HG03095 (cell line): ENCODE measurements around the gene NPTX1.

ENCODE experiments used
- ATAC-seq: cut with Tn5 transposase; IDR thresholded peaks from one replicate; pipeline ENCODE4 v1.9.1; 2021; ENCODE audit warnings: moderate library complexity; ENCODE audit not compliant: unreplicated experiment

The NPTX1 gene

DNA sequence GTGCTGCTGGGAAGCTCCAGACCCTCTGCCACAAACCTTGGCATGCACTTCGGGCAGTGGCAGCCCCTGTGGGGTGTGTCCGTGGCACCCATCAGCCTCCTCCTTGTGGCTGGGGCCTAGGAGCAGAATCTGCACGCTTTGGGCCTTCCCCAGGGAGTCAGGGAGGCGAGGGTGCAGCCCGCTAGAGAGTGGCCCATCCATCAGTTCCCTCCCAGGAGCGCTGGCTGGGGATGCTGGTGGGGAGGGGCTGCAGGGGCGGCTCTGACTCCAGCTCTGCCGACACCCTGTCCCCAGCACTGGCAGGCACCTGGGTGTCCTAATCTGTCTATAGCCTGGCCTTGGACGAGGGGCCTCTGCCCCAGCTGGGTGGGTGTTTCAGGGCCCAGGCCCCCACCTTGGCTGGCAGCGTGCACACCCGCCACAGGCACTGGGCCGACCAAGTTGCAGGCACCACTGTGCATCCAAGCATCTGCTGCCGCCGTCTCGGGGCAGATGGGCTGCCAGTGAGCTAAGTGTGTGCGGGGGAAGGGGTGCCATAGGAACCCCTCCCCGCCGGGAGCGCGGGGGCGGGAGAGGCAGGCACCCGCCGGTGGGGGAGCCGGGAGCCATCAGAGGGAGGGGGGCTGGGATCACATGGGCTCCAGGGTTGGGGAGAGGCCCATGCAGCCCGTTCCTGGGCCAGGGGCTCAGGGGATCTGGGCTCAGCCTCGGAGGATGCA is 31.2 kb downstream of the NPTX1 start:
- ATAC-seq: no peak

DNA sequence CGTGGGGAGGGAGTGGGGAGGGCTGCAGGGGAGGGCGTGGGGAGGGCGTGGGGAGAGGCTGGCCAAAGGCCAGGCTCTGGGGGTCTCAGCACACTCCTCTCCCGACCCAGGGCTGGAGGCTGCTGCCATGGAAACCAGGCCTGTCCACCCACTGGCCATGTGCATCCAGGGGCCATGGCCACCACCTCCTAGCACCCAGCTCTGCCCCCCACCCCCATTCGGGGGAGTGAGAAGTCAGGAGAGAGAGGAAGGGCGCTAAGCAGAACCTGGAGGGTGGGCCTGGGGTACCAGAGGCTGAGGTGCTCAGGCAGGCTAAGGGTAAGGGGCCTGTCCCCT is 31.8 kb downstream of the NPTX1 start:
- no peak for ATAC-seq

DNA sequence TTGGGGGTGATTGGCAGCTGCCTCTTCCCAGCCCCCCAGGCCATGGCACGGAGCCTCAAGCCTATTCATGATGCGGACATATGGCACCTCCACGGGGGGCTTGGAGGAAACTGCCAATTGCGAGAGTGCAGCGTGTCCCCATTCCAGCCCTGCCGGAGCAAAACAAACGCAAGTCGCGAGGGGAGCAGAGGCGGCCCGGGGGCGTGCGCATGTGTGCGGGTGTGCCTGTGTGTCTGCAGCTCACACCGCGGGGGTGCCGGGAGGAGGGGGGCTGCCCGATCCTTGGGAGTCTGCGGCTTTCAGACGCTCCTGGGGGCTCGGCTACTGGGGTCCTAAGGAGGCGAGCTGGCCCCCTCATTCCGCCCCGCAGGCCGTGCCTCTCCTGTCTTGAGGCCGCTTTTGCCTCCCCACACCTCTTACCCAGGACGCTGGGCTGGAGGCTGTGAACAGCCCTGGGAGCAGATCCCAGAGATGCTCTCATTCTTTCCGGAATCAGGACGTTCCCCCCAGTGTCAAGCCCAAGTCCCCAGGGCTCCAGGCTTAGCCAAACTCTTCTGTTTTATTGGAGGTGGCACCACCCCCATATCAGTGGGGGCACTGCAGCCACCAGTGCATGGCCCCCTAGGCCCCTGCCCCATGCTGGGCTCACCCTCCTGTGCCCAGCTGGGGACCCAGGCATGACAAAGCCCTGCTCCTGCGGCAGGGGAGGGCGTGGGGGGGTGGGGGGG is 32.3 kb downstream of the NPTX1 start:
- no peak for ATAC-seq

DNA sequence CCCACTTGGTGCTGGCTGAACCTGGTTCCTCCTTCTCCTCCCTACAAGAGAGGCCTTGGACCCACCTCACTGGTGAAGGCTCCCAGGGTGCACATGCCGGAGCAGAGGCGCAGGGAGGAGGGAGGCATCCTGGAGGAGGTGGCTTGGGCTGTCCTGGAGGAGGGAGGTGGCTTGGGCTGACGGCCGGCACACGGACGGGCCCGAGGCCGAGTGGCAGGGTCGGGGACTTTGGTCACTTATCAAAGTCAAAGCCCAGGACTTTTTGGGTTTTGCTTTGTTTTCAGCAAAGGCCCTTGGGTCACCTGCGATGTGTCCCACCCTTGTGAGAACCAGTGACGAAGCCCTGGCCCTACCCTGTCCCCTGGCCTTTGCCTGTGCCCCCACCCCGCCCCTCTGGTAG is 32.9 kb downstream of the NPTX1 start:
- ATAC-seq: no peak

DNA sequence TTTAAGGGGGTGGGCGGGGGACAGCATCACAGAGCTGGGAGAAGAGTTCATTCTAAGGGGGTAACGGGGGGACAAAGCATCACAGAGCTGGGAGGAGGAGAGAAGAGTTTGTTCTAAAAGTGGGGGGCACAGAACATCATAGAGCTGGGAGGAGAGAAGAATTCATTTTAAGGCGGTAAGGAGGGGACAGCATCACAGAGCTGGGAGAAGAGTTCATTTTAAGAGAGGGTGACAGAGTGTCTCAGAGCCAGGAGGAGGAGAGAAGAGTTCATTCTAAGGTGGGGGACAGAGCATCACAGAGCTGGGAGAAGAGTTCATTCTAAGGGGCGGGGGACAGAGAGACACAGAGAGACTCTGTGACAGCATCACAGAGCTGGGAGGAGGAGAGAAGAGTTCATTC is 33.6 kb downstream of the NPTX1 start:
- ATAC-seq: no peak

DNA sequence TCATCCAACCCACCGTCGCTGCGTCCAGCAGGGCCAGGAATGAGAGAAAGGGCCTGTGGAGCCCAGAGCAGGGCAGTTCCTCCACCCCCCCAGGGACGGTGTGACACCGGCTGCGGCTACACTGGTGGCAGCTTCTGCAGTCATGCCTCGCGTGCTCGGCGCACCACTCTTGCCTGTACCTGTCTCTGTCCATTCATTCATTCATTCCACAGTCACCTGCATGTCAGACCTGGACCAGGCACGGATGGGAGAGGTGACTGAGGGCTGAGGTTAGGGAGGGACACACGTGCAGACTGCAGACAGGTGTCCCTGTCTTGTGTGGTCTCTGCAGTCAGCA is 34.1 kb downstream of the NPTX1 start:
- ATAC-seq: no peak

DNA sequence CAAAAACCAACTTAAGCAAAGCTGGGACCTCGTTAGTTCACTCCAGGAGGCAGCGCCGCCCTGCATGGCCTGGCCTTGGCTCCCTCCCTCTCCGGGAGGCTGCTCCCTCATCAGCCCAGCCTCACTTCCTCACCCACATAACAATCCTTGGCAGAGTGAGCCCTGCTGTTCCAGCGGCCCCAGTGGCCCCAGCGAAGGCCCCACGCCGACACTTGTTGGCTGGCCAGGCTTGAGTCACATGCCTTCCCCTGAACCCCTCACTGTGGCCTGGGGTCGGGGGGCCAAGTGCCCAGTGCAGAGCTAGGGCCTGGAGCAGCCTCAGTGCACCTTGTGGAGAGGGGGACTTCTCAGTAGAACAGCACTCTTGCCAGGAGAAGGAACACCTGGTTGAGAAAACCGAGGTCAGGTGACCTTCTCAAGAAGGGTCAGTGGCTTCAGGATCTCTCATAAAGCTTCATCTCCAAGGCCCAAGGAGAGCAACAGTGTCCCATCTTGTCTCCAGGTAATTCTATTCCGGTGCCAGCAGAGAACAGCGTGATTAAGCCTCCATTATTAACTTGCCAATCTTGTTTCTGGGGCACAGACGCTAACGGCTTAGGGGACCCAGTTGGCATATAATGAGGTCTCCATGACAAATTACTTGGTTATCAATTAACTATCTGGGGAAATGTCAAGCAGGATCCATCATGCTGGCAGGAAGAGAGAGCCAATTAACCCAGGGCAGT is 34.6 kb downstream of the NPTX1 start:
- no peak for ATAC-seq

DNA sequence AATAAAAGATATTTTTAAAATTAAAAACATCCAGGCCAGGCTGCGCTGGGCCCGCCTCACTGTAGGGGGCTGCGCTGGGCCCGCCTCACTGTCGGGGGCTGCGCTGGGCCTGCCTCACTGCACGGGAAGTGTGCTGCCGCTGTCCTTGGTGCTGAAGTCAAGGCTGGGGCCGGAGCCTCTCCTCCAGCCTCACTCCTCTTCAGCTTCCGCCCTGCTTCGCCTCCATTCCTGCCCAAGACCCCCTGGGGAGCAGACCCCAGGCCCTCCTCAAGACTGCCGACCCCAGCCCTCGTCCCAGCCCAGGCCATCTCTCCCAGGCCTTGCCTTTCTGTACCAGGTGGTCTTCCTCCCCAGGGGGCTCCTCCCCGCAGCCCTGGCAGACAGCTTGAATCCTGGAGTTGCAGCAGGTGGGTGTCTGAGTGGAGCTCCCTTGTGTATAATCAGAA is 35.3 kb downstream of the NPTX1 start:
- ATAC-seq: no peak

DNA sequence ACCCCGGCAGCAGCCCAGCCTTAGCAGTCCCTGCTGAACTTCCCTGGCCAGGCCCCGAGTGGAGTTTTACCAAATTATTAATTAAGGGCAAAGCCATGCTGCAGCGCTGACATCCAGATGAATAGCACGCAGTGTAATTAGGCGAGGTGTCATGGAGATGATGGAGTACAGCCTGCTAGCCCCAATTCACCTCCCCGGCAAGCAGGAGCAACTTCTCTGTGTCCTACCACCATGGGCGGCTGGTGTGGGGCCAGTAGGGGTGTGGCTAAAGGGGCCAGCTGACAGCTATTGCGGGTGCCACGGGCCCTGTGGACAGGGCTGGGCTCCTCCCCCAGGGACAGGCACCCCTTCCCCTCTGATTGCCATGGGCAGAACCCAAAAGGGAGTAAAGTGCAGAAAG is 36.9 kb downstream of the NPTX1 start:
- ATAC-seq: no peak

DNA sequence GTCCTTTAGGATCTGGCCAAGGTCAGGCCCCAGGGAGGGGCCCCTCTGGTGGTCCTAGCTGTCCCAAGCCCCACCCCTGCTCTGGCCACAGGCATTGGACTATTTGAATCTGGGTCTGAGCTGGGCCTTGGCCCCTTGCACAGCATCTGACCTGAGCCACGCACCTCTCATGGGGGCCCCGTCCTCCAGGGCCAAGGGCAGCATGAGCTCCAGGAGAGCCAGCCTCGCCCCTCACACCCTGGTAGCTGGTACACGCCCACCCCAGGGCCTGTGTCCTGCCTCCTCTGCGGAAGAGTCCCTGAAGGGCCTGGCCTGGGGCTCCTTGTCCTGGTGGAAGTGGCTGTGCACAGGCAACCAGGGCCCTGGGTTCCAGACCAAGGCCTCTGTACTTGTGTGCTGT is 37.6 kb downstream of the NPTX1 start:
- no peak for ATAC-seq

DNA sequence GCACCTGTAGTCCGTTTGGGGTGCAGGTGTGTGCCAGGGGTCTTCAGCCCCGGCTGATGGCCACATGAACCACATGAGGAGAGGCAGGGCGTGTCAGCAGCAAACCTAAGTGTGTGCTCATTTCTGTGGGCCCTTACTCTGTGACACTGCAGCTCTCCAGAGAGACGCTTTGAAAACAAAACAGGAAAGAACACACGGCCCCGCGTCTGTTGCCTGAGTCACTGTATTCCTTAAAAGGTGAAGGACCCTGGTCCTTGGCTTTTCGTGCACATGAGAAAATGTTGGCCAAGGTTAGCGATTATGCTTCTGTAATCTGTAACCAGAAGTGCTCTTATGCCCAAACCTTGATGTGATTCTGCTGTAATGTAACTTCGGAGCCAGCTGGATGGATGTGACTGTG is 38.9 kb downstream of the NPTX1 start:
- no peak for ATAC-seq

DNA sequence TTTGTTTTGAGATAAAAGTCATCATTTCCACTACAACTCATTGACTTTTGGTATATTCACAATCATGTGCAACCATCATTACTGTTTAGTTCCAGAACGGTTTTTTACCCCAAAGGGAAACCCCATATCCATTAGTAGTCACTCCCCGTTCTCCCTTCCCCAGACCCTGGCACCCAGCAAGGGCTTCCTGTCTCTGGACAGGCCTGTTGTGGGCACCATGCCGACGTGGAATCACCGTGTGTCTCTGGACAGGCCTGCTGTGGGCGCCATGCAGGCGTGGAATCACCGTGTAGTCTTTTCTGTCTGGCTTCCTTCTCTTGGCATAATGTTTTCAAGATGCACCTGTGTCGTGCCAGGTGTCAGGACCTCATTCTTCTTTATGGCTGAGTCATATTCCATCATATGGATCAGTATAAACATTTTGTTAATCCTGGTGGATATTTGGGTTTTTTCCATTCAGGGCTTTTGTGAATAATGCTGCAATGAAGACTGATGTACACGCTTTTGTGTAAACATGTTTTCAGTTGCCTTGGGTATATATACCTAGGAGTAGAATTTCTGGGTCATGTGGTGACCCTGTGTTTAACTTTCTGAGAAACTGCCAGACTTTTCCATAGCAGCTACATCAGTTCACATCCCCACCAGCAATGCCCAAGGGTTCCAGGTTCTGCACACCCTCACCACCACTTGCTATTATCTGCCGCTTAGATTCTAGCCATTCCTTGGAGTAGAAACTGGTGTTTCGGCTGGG is 42.3 kb downstream of the NPTX1 start:
- no peak for ATAC-seq

DNA sequence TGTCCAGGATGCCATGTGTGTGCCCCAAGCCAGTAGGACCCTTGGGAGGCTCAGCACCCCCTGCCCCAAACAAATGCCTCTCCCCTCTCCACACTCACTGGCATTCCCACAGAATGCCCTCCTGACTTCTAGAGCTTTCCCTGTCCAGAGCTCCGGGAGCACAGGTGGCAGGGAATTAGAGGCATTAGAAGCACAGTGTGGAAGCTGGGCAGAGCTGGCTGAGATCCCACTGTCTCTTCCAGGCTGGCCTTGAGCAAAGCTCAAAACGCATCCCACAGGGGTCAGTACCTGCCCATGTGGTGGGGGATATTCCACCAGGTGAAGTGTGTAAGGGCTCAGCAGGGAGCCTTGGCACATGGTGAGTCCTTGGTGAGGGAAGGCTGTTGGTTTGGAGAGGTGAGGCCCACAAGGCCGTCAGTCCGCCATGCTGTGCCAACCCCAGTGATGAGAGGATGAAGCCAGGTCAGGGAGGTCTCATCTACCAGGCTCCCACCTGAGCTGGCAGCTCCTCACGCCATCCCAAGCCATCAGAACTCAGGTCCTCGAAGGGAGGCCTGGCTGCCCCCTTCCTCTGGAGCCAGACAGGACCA is 43.4 kb downstream of the NPTX1 start:
- no peak for ATAC-seq

DNA sequence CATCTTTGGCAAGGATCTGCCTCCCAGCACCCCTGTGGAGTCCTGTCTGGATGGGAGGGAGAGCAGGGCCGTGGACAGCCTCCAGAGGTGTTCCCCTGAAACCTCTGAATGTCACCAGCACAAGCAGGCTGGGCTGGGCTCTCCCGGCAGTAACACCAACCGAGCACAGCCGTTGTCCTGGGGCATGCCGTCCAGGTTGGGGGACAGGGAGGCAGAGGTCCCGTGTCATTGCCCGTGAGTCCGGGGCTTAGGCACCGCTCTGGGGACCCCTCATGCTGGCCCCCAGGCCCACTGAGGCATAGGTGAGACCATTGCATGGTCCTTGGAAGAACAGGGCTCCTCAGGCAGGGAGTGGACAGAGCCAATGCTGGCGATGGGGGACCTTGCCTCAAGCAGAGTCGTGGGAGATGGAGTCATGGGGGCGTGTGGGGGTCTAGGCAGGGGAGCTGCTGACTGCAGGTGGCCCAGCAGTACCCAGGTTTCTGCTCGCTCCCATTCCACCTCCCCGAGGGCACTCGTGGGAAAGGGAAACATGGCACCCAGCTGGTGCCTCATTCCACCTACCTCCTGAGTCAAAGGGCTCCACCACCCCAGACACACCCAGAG is 44.0 kb downstream of the NPTX1 start:
- no peak for ATAC-seq

DNA sequence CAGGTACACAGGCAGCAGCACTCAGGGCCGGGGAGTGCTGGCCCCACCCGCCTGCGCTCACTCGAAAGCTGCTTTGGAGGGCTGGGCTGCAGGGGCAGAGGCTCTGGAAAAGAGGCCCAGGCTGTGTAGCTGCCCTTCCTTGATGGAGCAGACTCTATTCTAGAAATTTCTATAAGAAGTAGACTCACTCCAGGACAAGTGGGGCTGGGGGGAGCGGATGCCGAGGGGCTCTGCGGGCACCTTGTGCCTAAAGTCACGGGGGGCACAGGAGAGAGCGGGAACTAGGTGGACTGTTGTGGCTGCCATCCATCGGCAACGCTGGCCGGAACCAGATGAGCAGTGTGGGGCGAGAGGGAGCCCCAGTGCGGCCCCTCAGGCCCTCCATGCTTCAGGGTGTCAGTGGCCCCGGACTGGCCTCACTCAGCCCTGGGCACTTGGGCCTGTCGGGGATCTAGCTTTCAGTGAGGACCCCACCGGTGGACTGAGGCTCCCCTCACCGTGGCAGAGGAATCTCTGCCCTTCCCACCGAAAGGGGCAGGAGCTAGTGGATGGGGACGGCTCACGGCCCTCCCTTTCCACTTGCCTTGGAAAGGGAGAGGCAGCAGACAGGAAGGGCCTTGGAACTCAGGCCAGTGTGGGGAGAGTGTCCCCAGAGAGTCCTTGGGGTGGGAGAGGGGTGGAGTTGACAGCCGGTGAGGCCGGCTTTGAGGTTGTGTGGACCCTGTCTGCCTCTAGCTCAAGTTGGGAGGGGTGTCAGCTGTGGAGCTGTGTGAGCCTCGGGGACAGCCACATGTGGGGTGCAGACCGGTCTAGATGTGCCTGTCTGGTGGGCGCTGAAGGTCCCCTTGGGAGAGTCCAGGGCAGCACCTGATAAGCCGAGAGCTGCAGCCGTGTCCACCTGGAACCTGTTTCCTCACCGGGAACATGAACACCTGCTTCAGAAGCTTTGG is 44.9 kb downstream of the NPTX1 start:
- no peak for ATAC-seq

DNA sequence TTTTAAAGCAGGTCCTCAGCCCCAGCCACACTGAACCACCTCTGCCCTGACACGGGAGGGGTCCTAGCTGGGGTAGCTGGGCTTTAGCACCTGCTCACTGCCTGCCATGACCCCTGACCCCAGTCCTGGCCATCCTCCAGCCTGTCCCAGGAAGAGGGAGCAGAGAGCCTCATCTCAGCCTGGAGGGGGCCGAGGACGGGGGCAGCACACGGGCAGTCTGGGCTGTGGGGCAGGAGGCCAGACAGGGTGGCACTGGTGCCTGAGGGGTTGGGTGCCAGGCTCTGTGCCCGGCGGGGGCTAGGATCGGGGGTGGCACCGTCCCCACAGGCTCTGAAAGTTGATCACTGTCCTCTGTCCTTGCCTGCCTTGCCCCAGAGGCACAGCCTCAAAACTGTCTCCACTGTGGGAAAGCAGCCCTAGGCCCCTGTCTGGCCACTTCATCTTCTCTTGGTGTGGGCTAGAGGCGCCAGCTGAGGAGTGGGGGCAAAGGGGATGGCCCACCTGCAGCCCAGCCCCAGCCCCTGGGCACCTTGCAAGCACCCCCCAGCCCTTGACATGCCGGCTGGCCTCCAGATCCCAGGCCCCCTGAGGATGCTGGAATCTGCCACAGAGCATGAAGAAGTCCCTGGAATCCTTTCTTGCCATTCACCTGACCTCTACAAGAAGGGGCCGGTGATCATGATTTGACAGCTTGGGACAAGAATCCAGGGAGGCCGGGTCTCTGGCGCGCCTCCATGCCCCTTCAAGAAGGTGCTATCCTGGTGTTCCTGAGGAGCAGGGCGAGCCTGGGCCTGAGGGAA is 45.8 kb downstream of the NPTX1 start:
- ATAC-seq: no peak

DNA sequence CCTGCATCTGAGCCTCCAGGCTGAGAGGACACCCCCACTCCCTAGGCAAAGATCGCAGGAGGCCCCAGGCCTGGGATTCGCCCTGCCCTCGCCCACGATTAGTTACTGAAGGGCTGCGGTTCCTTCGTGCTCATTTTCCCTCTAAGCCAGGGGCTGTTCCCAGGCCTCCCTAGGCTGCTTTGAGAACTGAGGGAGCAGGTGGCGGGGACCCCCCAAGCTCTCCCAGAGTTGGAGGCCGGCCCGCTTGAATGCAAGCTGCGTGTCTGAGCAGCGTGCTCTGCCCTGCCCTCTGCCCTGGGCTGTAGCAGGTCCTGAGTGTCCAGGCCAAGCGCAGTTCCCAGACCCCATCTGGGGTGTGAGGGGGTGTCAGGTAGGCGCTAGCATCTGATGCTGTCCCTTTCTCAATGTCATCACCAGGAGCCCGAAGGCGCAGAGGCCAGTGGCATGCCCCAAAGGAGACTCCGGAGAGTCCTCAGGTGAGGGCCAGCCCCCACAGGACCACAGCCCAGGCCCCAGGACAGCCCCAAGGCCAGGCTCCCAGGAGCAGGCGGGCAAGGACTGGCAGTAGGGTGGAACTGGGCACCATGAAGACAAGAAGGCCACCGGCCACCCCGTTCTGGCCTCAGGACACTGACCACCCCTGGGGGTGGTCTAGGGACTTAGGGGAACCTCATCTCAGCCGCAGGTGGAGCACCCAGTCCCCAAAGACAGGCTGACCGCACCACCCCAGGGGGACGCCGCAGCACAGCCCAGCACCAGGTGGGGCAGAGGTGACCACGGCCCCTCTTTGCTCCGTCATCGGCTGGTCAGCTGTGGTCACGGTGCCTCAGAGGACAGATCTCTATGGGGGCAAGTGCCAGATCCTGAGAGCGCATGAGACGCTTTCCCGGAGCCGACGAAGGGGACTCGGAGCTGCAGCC is 46.8 kb downstream of the NPTX1 start:
- ATAC-seq: no peak

DNA sequence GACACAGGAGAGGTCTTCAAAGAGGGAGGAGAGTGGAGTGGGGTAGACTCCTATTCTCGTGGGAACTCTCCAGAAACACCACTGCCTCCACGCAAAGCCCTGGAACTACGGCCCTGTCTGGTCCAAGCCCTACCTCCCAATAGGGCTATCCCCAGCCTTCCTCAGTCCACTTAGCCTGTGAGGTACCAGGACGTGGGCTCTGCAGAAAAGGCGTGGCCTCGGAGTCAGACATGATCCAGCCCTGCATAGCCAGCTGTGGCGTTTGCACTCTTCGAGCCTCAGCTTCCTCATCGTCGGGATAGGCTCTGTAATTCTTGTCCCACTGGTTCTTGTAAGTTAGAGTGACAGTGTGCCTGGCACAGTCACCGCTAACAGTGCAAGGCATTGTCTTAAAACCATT is 47.6 kb downstream of the NPTX1 start:
- no peak for ATAC-seq
